Activated CD8-positive, alpha-beta memory T cell treated with anti-CD3 and anti-CD28 coated beads, Interleukin-2, amount 50 U/mL, for 24 hours (primary cell): Measurements from ENCODE around the gene RAPGEF1.
A peak's percentile ranks its signal among the peaks of the same experiment; 100 is the strongest.
"Not testable (repeated sequence)": the region's sequence is repeated elsewhere in the genome, so short reads cannot be mapped to it uniquely, and the experiment has no call there.

Experiments
- DNase-seq: peaks from one replicate; pipeline ENCODE4 v3.0.0-alpha.2; 2020; ENCODE audit errors: extremely low read depth

Gene RAPGEF1

DNA sequence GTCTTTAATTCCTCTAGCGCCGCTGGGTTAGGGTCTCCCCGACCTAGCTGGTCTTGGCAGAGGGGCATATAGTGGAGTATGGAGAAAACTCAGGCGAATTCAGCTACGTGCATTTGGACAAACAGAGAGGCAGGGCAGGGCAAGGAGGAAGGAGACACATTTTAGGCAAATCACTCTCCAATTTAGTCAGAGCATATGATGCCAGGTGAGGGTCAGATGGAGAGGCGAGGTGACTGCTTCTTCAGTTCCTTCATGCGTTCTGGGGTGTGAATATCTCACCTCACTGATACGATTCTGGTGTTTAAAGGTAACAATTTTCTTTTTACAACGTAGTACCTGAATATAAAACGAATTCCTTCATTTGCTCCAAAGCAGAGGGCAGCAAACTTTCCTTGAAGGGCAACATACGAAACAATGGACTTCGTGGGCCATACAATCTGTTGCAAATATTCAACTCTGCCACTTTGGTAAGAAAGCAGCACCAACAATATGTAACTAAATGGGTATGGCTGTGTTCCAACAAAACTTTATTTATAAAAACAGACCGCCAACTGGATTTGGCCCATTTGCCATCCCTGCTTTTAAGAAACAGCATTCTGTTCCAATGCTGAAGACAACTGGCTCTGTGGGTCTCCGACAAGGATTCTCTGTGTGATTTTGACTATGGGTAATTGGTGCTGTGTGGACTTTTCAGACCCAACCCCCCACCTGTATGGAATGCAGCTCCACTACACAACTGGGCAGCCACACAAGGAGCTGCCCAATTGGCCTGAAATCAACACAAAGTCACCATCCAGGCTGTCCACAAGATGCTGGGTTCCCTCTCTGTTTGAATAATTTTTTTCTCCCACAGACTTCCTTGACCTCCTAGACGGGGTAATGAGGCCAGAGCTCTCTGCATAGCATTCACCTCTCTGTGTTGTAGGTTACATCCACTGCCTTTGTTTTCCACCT lies 53.8 kb downstream of the RAPGEF1 start:
- DNase-seq = no peak

- DNase-seq = not testable (repeated sequence)
These were observed 56.8 kb downstream of the RAPGEF1 start for GRCh38 chr9:131683094-131683493.

DNA sequence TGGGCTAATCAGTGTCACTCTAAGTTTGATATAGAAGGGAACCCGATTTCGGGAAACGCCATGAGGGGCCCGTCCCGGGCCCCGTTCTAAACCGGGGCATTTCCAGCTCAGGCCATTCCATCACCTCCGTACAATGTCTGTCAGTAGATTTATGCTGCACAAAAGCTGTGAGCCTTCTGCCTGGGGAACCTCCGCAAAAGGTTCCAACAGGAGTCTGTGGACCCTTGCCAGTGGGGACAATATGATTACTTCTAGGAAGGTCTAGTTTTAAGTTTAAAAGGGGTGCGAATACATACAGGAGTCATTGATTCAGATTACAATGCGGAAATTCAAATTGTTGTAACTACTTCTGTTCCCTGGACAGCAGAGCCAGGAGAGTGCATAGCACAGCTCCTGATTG lies 57.6 kb downstream of the RAPGEF1 start:
- no peak for DNase-seq

DNA sequence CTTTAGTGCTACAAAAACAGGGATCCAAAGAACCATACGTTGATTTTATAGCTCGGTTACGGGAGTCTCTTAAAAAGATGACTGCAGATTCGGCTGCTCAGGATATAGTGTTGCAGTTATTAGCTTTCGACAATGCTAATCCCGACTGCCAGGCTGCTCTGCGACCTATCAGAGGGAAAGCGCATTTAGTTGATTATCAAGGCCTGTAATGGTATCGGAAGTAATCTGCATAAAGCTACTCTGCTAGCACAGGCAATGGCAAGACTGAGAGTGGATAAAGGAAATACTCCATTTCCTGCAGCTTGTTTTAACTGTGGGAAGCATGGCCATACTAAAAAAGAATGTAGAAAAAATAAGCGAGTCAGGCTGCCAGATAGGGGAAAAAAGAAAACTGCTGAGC lies 58.0 kb downstream of the RAPGEF1 start:
- DNase-seq = not testable (repeated sequence)

GRCh38 chr9:131681108-131681507 lies 58.8 kb downstream of the RAPGEF1 start:
- not testable (repeated sequence) for DNase-seq

GRCh38 chr9:131679261-131680020 lies 60.4 kb downstream of the RAPGEF1 start:
- no peak for DNase-seq

GRCh38 chr9:131678499-131679111 lies 61.3 kb downstream of the RAPGEF1 start:
- DNase-seq = peak; percentile 63

- no peak for DNase-seq
These were observed 62.3 kb downstream of the RAPGEF1 start for GRCh38 chr9:131677444-131678180.

- no peak for DNase-seq
These were observed 62.8 kb downstream of the RAPGEF1 start for GRCh38 chr9:131677049-131677443.

- DNase-seq = no peak
These were observed 63.4 kb downstream of the RAPGEF1 start for GRCh38 chr9:131676431-131676972.

DNA sequence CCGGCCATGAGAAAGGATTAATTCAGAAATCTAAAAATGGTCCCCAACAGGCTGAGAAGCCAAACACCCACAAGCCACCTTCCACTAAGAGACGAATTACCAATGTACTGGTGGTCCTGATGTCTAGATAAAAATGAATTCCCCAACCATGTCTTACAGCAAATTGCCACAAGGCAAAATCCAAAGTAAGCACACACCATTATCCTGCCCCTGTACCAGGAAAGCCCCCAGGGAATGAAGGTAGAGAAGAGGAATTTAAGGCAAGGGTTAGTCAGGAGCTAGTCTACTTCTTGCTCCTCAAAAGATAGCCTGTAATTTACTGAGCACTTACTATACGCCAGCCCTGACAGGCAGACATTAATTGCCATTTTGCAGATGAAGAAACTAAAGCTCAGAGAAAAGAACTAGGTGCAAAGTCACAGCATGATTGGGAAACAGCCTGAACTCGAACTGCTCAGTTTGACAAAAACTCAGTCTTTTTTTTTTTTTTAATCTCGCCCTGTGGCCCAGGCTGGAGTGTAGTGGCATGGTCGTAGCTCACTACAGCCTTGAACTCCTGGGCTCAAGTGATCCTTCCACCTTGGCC lies 64.3 kb downstream of the RAPGEF1 start:
- DNase-seq = no peak

- no peak for DNase-seq
These were observed 65.2 kb downstream of the RAPGEF1 start for GRCh38 chr9:131674425-131675421.

GRCh38 chr9:131673531-131673930 lies 66.3 kb downstream of the RAPGEF1 start:
- DNase-seq = no peak

GRCh38 chr9:131673068-131673467 lies 66.8 kb downstream of the RAPGEF1 start:
- no peak for DNase-seq

DNA sequence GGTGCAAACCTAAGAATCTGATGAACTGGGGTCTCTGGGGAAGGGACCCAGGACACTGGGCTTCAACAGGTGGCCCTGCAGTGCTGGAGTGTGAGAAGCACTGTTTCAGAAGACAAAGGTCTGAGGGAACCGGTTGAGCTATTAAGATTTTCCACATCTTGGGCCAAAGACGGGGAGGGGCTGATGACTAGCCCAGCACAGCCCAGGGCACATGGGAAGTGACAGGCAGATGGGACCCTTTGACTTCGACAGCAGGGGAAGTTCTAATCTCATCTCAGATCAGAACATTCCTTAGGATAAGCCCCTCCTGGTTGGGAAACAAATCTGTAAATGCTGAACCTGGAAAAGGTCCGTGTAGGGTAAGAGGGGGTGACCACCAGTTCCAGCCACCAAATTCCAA lies 67.4 kb downstream of the RAPGEF1 start:
- DNase-seq = no peak

GRCh38 chr9:131671133-131671520 lies 68.7 kb downstream of the RAPGEF1 start:
- no peak for DNase-seq

GRCh38 chr9:131670247-131671132 lies 69.4 kb downstream of the RAPGEF1 start:
- no peak for DNase-seq

- no peak for DNase-seq
These were observed 70.4 kb downstream of the RAPGEF1 start for GRCh38 chr9:131669269-131670157.
